Purkinje cell (primary cell): ENCODE results near the gene MKX. TPM values are rescaled to one million over a fixed set of nuclear protein-coding genes. Genes with fewer than 3 reads are reported as not detected.

Experiments
- polyA plus RNA-seq: library from polyadenylated mRNA; unstranded; fragments of >200 nt; fragmentation: Nextera tagmentation; gene quantifications from 2 replicates; pipeline ENCODE4 v1.2.1, GENCODE V29; 2014

Gene MKX, protein sequence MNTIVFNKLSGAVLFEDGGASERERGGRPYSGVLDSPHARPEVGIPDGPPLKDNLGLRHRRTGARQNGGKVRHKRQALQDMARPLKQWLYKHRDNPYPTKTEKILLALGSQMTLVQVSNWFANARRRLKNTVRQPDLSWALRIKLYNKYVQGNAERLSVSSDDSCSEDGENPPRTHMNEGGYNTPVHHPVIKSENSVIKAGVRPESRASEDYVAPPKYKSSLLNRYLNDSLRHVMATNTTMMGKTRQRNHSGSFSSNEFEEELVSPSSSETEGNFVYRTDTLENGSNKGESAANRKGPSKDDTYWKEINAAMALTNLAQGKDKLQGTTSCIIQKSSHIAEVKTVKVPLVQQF
- polyA plus RNA-seq: 0.98 and 4.2 TPM in 2 replicates

DNA sequence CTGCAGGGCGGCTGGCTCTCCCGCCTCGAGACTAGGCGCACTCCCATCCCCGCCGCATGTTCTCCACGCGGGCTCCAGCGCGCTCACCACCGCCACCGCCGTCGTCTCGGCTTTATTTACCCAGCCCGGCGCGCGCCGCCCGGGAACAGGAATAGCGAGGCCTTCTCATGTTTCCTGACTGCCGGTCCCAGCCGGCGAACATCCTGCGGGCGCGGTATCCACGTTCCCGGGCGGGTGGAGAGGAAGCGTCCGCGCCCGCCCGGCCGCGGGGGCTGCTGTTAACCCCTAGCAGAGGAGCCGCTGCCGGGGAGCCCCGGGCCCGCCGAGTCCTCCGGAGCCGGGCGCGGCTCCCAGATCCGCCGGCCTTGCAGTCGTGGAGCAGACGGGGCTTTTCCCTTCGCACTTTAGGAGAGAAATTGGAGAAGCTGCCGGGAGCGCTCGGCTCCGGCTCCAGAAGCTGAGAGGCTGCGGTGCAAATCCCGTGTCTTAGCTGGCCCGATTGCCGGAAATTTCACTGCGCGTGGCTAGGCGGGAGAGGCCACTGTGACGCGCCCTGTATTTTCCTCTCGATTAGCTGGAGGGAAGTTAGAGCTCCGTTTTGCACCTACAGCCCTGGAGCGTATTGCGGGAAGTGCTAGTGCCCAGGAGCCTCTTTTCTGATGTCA is at the start of gene MKX:
MKX (minus strand) TSS at position 88 of the 665 bp plus-strand sequence. CDS start 2,404 bp downstream, outside the sequence.

Other genes starting within 250 kb of the MKX start
- gene RAB18, start 241.5 kb downstream of the MKX start, polyA plus RNA-seq: 179 and 241 TPM in 2 replicates